ENCODE data around the gene AGL. TPM values are rescaled to one million over a fixed set of nuclear protein-coding genes. Genes with fewer than 3 reads are reported as not detected.

Gene AGL
- total RNA-seq, 2 donors from 2014 or later: 89.2 to 102 TPM

DNA sequence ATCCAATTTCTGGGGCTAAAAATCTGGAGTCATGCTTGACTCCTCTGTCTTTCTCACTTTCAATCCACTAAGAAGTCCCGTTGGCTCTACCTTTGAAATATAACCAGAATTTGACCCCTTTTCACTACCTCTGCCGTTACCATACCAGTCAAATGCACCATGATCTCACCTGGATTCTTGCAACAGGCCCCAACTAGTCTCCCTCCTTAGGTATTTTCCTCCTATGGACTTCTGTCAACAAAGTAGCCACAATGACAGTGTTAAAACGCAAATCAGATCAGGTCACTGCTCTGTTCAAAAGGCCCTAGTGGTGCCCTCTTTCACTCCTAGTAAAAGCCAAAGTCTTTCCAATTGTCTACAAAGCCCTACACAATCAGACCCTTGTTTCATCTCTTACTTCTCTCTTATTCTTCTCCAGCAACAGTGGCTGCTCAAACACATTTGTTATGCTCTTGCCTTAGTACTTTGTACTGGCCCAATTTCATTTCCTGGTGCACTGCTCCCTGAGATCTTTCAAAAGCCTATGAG is 35.7 kb upstream of the AGL start:
- Histone ChIP-seq H3K36me3 (ENCODE audit: control insufficient read depth, insufficient read depth, low read length) (no peaks in the 10 kb centered on the region), H3K4me3 (ENCODE audit: low read length) (no peak overlapping the region), H3K27me3 (ENCODE audit: control insufficient read depth, insufficient read depth, low read length, poor library complexity, severe bottlenecking) (no peaks in the 10 kb centered on the region), H3K27ac (ENCODE audit: low read depth, low read length) (no peak overlapping the region), H3K4me1 (ENCODE audit: control insufficient read depth, insufficient read depth, low read length) (peaks cover 4% of the 10 kb centered on the region), H3K9ac (ENCODE audit: extremely low read depth, low read length, poor library complexity, severe bottlenecking) (no peak overlapping the region), H3K9me3 (ENCODE audit: control insufficient read depth, low read length) (no peaks in the 10 kb centered on the region)
- H3K4me3 Mint-ChIP-seq: no peak overlapping the region
- H3K27ac Mint-ChIP-seq: peak overlapping the region; percentile 11
- no peak for DNase-seq
- peaks cover 20% of the 10 kb centered on the region for H3K4me1 Mint-ChIP-seq
- H3K27me3 Mint-ChIP-seq (ENCODE audit: insufficient read depth): no peaks in the 10 kb centered on the region
- no peaks in the 10 kb centered on the region for H3K9me3 Mint-ChIP-seq
- TF ChIP-seq, protein P1, sequence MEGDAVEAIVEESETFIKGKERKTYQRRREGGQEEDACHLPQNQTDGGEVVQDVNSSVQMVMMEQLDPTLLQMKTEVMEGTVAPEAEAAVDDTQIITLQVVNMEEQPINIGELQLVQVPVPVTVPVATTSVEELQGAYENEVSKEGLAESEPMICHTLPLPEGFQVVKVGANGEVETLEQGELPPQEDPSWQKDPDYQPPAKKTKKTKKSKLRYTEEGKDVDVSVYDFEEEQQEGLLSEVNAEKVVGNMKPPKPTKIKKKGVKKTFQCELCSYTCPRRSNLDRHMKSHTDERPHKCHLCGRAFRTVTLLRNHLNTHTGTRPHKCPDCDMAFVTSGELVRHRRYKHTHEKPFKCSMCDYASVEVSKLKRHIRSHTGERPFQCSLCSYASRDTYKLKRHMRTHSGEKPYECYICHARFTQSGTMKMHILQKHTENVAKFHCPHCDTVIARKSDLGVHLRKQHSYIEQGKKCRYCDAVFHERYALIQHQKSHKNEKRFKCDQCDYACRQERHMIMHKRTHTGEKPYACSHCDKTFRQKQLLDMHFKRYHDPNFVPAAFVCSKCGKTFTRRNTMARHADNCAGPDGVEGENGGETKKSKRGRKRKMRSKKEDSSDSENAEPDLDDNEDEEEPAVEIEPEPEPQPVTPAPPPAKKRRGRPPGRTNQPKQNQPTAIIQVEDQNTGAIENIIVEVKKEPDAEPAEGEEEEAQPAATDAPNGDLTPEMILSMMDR (conservative IDR thresholded peaks at IDR 0.05): no peak
- 91 to 92% methylated on average over 3 of the region's 3 CpGs for WGBS, 2 experiments (ENCODE audit: insufficient coverage in 1 of 2, insufficient read length in 1 of 2)
- H3K36me3 Mint-ChIP-seq (ENCODE audit: low read depth): no peaks in the 10 kb centered on the region

GRCh38 chr1:99816656-99817055 is 33.5 kb upstream of the AGL start:
- Histone ChIP-seq H3K9me3 (ENCODE audit: control insufficient read depth, low read length) (no peaks in the 10 kb centered on the region), H3K36me3 (ENCODE audit: control insufficient read depth, insufficient read depth, low read length) (no peaks in the 10 kb centered on the region), H3K4me1 (ENCODE audit: control insufficient read depth, insufficient read depth, low read length) (no peaks in the 10 kb centered on the region), H3K4me3 (ENCODE audit: low read length) (no peak overlapping the region), H3K9ac (ENCODE audit: extremely low read depth, low read length, poor library complexity, severe bottlenecking) (no peak overlapping the region), H3K27ac (ENCODE audit: low read depth, low read length) (no peak overlapping the region), H3K27me3 (ENCODE audit: control insufficient read depth, insufficient read depth, low read length, poor library complexity, severe bottlenecking) (no peaks in the 10 kb centered on the region)
- DNase-seq: no peak
- Mint-ChIP-seq H3K27me3 (ENCODE audit: insufficient read depth) (no peaks in the 10 kb centered on the region), H3K27ac (no peak overlapping the region), H3K9me3 (no peaks in the 10 kb centered on the region), H3K36me3 (ENCODE audit: low read depth) (no peaks in the 10 kb centered on the region), H3K4me3 (no peak overlapping the region), H3K4me1 (peaks cover 14% of the 10 kb centered on the region)
- TF ChIP-seq, protein P1 (conservative IDR thresholded peaks at IDR 0.05): no peak
- WGBS, 2 experiments (ENCODE audit: insufficient coverage in 1 of 2, insufficient read length in 1 of 2): 88 to 100% methylated on average over 4 to 7 of the region's 8 CpGs

GRCh38 chr1:99818063-99818699 is 32.0 kb upstream of the AGL start:
- no peaks in the 10 kb centered on the region for H3K4me1 ChIP-seq (ENCODE audit: control insufficient read depth, insufficient read depth, low read length)
- H3K4me3 Mint-ChIP-seq: no peak overlapping the region
- H3K36me3 ChIP-seq (ENCODE audit: control insufficient read depth, insufficient read depth, low read length): no peaks in the 10 kb centered on the region
- no peak overlapping the region for H3K27ac ChIP-seq (ENCODE audit: low read depth, low read length)
- H3K36me3 Mint-ChIP-seq (ENCODE audit: low read depth): no peaks in the 10 kb centered on the region
- H3K4me3 ChIP-seq (ENCODE audit: low read length): no peak overlapping the region
- H3K9me3 Mint-ChIP-seq: peaks cover 5% of the 10 kb centered on the region
- TF ChIP-seq, protein P1 (conservative IDR thresholded peaks at IDR 0.05): no peak
- no peaks in the 10 kb centered on the region for H3K27me3 Mint-ChIP-seq (ENCODE audit: insufficient read depth)
- H3K4me1 Mint-ChIP-seq: peaks cover 12% of the 10 kb centered on the region
- no peak overlapping the region for H3K27ac Mint-ChIP-seq
- no peak overlapping the region for H3K9ac ChIP-seq (ENCODE audit: extremely low read depth, low read length, poor library complexity, severe bottlenecking)
- DNase-seq: no peak
- H3K27me3 ChIP-seq (ENCODE audit: control insufficient read depth, insufficient read depth, low read length, poor library complexity, severe bottlenecking): no peaks in the 10 kb centered on the region
- 95% methylated on average over 3 of the region's 3 CpGs; no CpG with 5 or more reads in 1 of the 2 experiments for WGBS, 2 experiments (ENCODE audit: insufficient coverage in 1 of 2, insufficient read length in 1 of 2)
- H3K9me3 ChIP-seq (ENCODE audit: control insufficient read depth, low read length): no peaks in the 10 kb centered on the region
